H1 (cell line): Measurements from ENCODE around the gene TMEM54. TPM values are rescaled to one million over a fixed set of nuclear protein-coding genes. Genes with fewer than 3 reads are reported as not detected.

Source experiments
- CTCF ChIA-PET: fragments of 300-600 bp; sonication (Branson Sonifier 250); formaldehyde crosslinking; loops from one replicate; lab custom pipeline; 2021; ENCODE audit not compliant: partially characterized antibody; lab: Charles Lee
- POLR2A ChIA-PET: fragments of 300-600 bp; sonication (Branson Sonifier 250); formaldehyde crosslinking; loops from one replicate; lab custom pipeline; 2021; ENCODE audit warnings: inconsistent platforms; ENCODE audit not compliant: partially characterized antibody; lab: Charles Lee
- DNase-seq, 2 experiments: peaks; one replicate each; pipeline versions ENCODE4 v3.0.0 to v3.0.0-alpha.2; 2010 to 2022; ENCODE audit warnings: low spot score in 2 of 2, low read depth in 1 of 2, mixed read lengths in 1 of 2
- FAIRE-seq: peaks from 2 replicates; lab custom pipeline; 2011; peaks lifted over from hg19 to GRCh38; lab: Jason Lieb, UNC
- H2AFZ ChIP-seq: 2 replicates; pipeline ENCODE4 v1.8.1; 2012; ENCODE audit warnings: low read length, inconsistent platforms
- H2AK5ac ChIP-seq: 2 replicates; pipeline ENCODE4 v1.6.1; 2013; ENCODE audit warnings: low read depth, low read length
- H2BK120ac ChIP-seq: replicated peaks from 2 replicates; pipeline ENCODE3; 2013; ENCODE audit warnings: low read depth, low read length, inconsistent platforms
- H2BK12ac ChIP-seq: 2 replicates; pipeline ENCODE4 v1.6.1; 2013; ENCODE audit warnings: low read depth, low read length
- H2BK15ac ChIP-seq: 2 replicates; pipeline ENCODE4 v1.6.1; 2013; ENCODE audit warnings: low read length
- H2BK20ac ChIP-seq: 2 replicates; pipeline ENCODE4 v1.6.1; 2013; ENCODE audit warnings: low read length
- H2BK5ac ChIP-seq: 2 replicates; pipeline ENCODE4 v1.6.1; 2013; ENCODE audit warnings: low read depth, low read length
- H3K14ac ChIP-seq: 2 replicates; pipeline ENCODE4 v1.6.1; 2013; ENCODE audit warnings: inconsistent platforms; ENCODE audit not compliant: insufficient read length
- H3K18ac ChIP-seq: 2 replicates; pipeline ENCODE4 v1.6.1; 2013; ENCODE audit warnings: low read length; ENCODE audit errors: extremely low read depth
- H3K23ac ChIP-seq: 2 replicates; pipeline ENCODE4 v1.6.1; 2013; ENCODE audit warnings: inconsistent platforms; ENCODE audit not compliant: insufficient read length
- H3K23me2 ChIP-seq: 2 replicates; pipeline ENCODE4 v1.6.1; 2013; ENCODE audit warnings: low read depth, low read length
- H3K27ac ChIP-seq: 2 replicates; pipeline ENCODE4 v1.6.1; 2011; ENCODE audit warnings: low read depth, low read length, inconsistent platforms
- H3K27me3 ChIP-seq, 4 experiments: replicated peaks in 1 of 4; 1 replicate in 1 of 4; 2 replicates in 3 of 4; pipeline versions ENCODE4 v1.6.1 to v1.8.1; 2011 to 2013; ENCODE audit warnings: low read length in 3 of 4, mild to moderate bottlenecking in 3 of 4, inconsistent platforms in 2 of 4, mixed read lengths in 2 of 4, moderate library complexity in 1 of 4; ENCODE audit not compliant: control insufficient read depth in 3 of 4, insufficient read depth in 3 of 4; ENCODE audit errors: extremely low read depth in 1 of 4
- H3K36me3 ChIP-seq, 4 experiments: 2 replicates each; pipeline versions ENCODE4 v1.6.1 to v1.8.1; 2011 to 2013; ENCODE audit warnings: mild to moderate bottlenecking in 4 of 4, low read length in 3 of 4, moderate library complexity in 2 of 4, control low read depth in 1 of 4, inconsistent platforms in 1 of 4; ENCODE audit not compliant: insufficient read depth in 4 of 4, control insufficient read depth in 2 of 4
- H3K4ac ChIP-seq: replicated peaks from 2 replicates; pipeline ENCODE3; 2013; ENCODE audit warnings: low read length, low read depth, mixed read lengths, inconsistent platforms; ENCODE audit not compliant: insufficient read length
- H3K4me1 ChIP-seq, 4 experiments: replicated peaks in 1 of 4; 1 replicate in 1 of 4; 2 replicates in 3 of 4; pipeline versions ENCODE4 v1.6.1 to v1.8.1; 2011 to 2013; ENCODE audit warnings: low read length in 3 of 4, inconsistent platforms in 2 of 4, mixed read lengths in 1 of 4; ENCODE audit not compliant: insufficient read depth in 4 of 4, control insufficient read depth in 3 of 4
- H3K4me2 ChIP-seq, 2 experiments: 2 replicates each; pipeline versions ENCODE4 v1.6.1 to v1.8.1; 2011 to 2013; ENCODE audit warnings: low read depth in 2 of 2, low read length in 2 of 2, control low read depth in 1 of 2, inconsistent platforms in 1 of 2, mild to moderate bottlenecking in 1 of 2; ENCODE audit not compliant: insufficient read depth in 1 of 2
- H3K4me3 ChIP-seq, 4 experiments: fragments of 200-600, 300-600 bp in 1 of 4; sonication (generic), shearing (Covaris generic), sonication (Bioruptor Twin) in 1 of 4; 2 replicates each; pipeline versions ENCODE4 v1.5.1 to v1.8.1; 2011 to 2016; ENCODE audit warnings: low read length in 4 of 4, low read depth in 3 of 4, control low read depth in 2 of 4, inconsistent platforms in 2 of 4, mild to moderate bottlenecking in 2 of 4, mixed read lengths in 1 of 4, moderate library complexity in 1 of 4; ENCODE audit not compliant: insufficient read depth in 2 of 4; ENCODE audit errors: extremely low read depth in 1 of 4
- H3K56ac ChIP-seq: replicated peaks from 2 replicates; pipeline ENCODE3; 2013; ENCODE audit warnings: low read depth, mild to moderate bottlenecking, mixed read lengths, low read length, inconsistent platforms; ENCODE audit not compliant: insufficient read length
- H3K79me1 ChIP-seq: 2 replicates; pipeline ENCODE4 v1.6.1; 2013; ENCODE audit warnings: low read depth, low read length, control low read depth
- H3K79me2 ChIP-seq, 2 experiments: 2 replicates each; pipeline versions ENCODE4 v1.6.1 to v1.8.1; 2012 to 2013; ENCODE audit warnings: low read length in 2 of 2, mild to moderate bottlenecking in 2 of 2, inconsistent platforms in 1 of 2; ENCODE audit not compliant: insufficient read depth in 2 of 2, control insufficient read depth in 1 of 2
- H3K9ac ChIP-seq, 4 experiments: replicated peaks in 1 of 4; 1 replicate in 1 of 4; 2 replicates in 3 of 4; pipeline versions ENCODE4 v1.6.1 to v1.8.1; 2011 to 2013; ENCODE audit warnings: low read depth in 3 of 4, low read length in 3 of 4, control low read depth in 2 of 4, mild to moderate bottlenecking in 2 of 4, moderate library complexity in 2 of 4, inconsistent platforms in 1 of 4; ENCODE audit errors: extremely low read depth in 1 of 4
- H3K9me3 ChIP-seq, 2 experiments: 2 replicates each; pipeline versions ENCODE4 v1.6.1 to v1.8.1; 2012 to 2013; ENCODE audit warnings: mild to moderate bottlenecking in 2 of 2, moderate library complexity in 2 of 2, control low read depth in 1 of 2, inconsistent platforms in 1 of 2, low read depth in 1 of 2, low read length in 1 of 2, mixed read lengths in 1 of 2; ENCODE audit not compliant: insufficient read depth in 2 of 2
- H4K20me1 ChIP-seq, 2 experiments: replicated peaks in 1 of 2; 2 replicates each; pipeline versions ENCODE3 to v1.8.1; 2011 to 2013; ENCODE audit warnings: inconsistent platforms in 2 of 2, low read length in 2 of 2, mild to moderate bottlenecking in 1 of 2; ENCODE audit not compliant: insufficient read depth in 2 of 2, control insufficient read depth in 1 of 2
- H4K5ac ChIP-seq: 2 replicates; pipeline ENCODE4 v1.6.1; 2013; ENCODE audit warnings: low read length, low read depth, mixed read lengths, inconsistent platforms; ENCODE audit not compliant: insufficient read length
- H4K8ac ChIP-seq: 2 replicates; pipeline ENCODE4 v1.8.0; 2013; ENCODE audit warnings: mild to moderate bottlenecking, moderate library complexity, low read length, inconsistent platforms; ENCODE audit not compliant: insufficient read depth; ENCODE audit errors: extremely low read depth
- H4K91ac ChIP-seq: replicated peaks from 2 replicates; pipeline ENCODE3; 2013; ENCODE audit warnings: low read length, mixed read lengths, inconsistent platforms; ENCODE audit not compliant: insufficient read length
- CHD1 ChIP-seq: IDR thresholded peaks from 2 replicates; pipeline ENCODE4 v1.6.1; 2012; ENCODE audit warnings: low read depth, low read length, improper control_type of control experiment
- EGR1 ChIP-seq: IDR thresholded peaks from 2 replicates; pipeline ENCODE4 v1.6.1; 2011; ENCODE audit warnings: low read depth, low read length, borderline replicate concordance
- EP300 ChIP-seq, 2 experiments: IDR thresholded peaks; 1 replicate in 1 of 2; 2 replicates in 1 of 2; pipeline ENCODE4 v1.6.1; 2011 to 2012; ENCODE audit warnings: low read depth in 2 of 2, low read length in 2 of 2, mild to moderate bottlenecking in 2 of 2, borderline replicate concordance in 1 of 2, inconsistent platforms in 1 of 2, moderate library complexity in 1 of 2
- NANOG ChIP-seq: IDR thresholded peaks from 2 replicates; pipeline ENCODE4 v1.6.1; 2011; ENCODE audit warnings: low read length, low read depth, mild to moderate bottlenecking, inconsistent platforms; ENCODE audit not compliant: insufficient read depth, poor library complexity, severe bottlenecking
- TAF7 ChIP-seq: optimal IDR thresholded peaks from 2 replicates; pipeline ENCODE3; 2011; ENCODE audit warnings: low read depth, mild to moderate bottlenecking, inconsistent platforms, low read length, moderate library complexity, borderline replicate concordance
- YY1 ChIP-seq: IDR thresholded peaks from 2 replicates; pipeline ENCODE4 v1.6.1; 2011; ENCODE audit warnings: low read depth, mild to moderate bottlenecking, low read length
- WGBS, 2 experiments: shearing (Covaris generic) in 1 of 2; methylation state at CpG; one replicate each; pipeline versions ENCODE4 v1.1.6 to v1.1.7; 2013 to 2015; ENCODE audit warnings: low lambda C conversion rate in 2 of 2, mixed read lengths in 2 of 2, inconsistent platforms in 1 of 2, low coverage in 1 of 2, missing lambda C conversion rate in 1 of 2; ENCODE audit not compliant: insufficient replicate concordance in 2 of 2, insufficient coverage in 1 of 2, insufficient read length in 1 of 2; ENCODE audit errors: extremely low coverage in 1 of 2, missing lambda C conversion rate in 1 of 2; 5-methylcytosine and 5-hydroxymethylcytosine counted together
- polyA plus RNA-seq, 7 experiments: library from polyadenylated mRNA; depleted of rRNA in 3 of 7; stranded (reverse) in 5 of 7; unstranded in 2 of 7; fragments of >200 nt in 5 of 7; fragments of 200-250 nt in 2 of 7; gene quantifications; 1 replicate in 5 of 7; 2 replicates in 1 of 7; 4 replicates in 1 of 7; pipeline versions ENCODE4 v1.2.1 to v1.2.3, GENCODE V29; 2011 to 2013; ENCODE audit warnings: missing spikeins in 2 of 7, mixed read lengths in 2 of 7
- total RNA-seq: library from RNA; stranded (reverse); fragmentation: NEBNext Ultra II Directional; extraction: Animal tissue kit (Norgen Biotek cat#: 25700); gene quantifications from 2 replicates; pipeline ENCODE4 v1.2.1, GENCODE V29; 2021
- TF ChIP-seq, protein P1 (sequence below): IDR thresholded peaks from 2 replicates; pipeline ENCODE4 v1.6.1; 2012; ENCODE audit warnings: inconsistent platforms

TMEM54 gene
- total and polyA plus RNA-seq, 2 of the 8 experiments (the other 6 are each of a cell fraction or from before 2014, with no cell fraction given), result 9.5 to 58.7 TPM

DNA sequence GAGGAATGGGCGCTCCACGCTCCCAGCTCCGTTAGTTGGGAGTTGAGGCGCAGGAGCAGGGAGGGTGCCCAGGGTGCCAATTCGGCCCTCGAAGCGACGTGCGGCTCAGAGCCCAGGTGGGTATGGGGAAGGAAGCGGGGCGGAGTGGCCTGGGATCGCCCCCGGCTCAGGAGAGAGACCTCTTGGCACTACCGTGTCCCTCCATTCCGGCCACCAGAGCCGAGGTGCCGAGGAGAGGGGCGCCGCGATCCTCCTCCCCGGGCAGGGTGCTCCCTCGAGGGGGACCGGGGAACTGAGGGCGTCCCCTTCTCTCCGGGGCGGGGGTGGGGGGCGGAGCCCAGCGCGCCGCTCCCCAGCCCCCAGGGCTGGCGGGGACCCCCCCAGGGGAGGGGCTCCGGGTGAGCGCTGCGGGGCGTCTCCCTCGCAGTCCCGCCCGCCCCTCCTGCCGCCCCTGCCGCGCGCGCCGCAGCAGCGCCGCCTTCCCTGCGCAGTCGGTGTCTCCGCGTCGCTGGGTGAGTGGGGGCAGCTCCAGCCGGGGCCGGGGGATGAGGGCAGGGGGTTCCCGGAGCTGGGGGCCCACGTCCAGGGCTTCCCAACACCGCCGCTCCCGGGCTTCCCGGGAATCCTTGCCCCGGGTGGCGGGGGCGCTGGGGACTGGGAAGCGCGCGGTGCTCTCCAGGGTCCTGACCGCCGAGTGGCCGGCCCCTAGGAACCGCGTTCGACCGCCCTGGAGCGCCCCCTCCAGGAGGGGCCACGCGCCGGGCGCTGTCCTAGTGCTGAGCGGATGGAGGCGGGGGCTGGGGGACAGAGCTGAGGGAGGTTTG, 15.0 kb downstream of the TMEM54 start, which contains the start of gene HPCA:
Gene HPCA, plus strand, starts transcription at position 488 of the 824 bp plus-strand sequence. CDS start 2,408 bp downstream, outside the sequence.
- peak within 1 kb of the TSS in 2 of 4 experiments; percentile 10 to 53; a peak in 4 of 8 replicates for H3K4me3 ChIP-seq
- H3K9ac ChIP-seq, result no peak within 1 kb of the TSS
- DNase-seq, result peak in 1 of 2 experiments; percentile 99
- TF ChIP-seq NANOG, result peak; percentile 51
- TF ChIP-seq CHD1, result no peak
- 0 out of 3 replicates have a peak, but pooled peaks of 1 of the 2 experiments have one; percentile 43 for TF ChIP-seq EP300 (IDR thresholded peaks at IDR 0.05; ENCODE audit: borderline replicate concordance in 1 of 2, low read depth in 2 of 2, low read length in 2 of 2)
- peak; percentile 98 for TF ChIP-seq TAF7
- TF ChIP-seq YY1, result peak; percentile 67
- peak; percentile 70; the same call in 1 of the 2 replicates for TF ChIP-seq EGR1
- TF ChIP-seq, protein P1, sequence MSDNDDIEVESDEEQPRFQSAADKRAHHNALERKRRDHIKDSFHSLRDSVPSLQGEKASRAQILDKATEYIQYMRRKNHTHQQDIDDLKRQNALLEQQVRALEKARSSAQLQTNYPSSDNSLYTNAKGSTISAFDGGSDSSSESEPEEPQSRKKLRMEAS, result peak; percentile 88

More for the DNA sequence above, 15.0 kb downstream of the TMEM54 start, which contains the start of gene HPCA:
- WGBS, 2 experiments, result 27% methylated on average over 20 of the region's 79 CpGs; no CpG with 5 or more reads in 1 of the 2 experiments
- no peak within 1 kb of the TSS for H4K5ac ChIP-seq
- no peak within 1 kb of the TSS for H3K4ac ChIP-seq
- H3K4me2 ChIP-seq, result peak within 1 kb of the TSS; percentile 57 to 67
- H3K23ac ChIP-seq, result no peak within 1 kb of the TSS
- H2BK15ac ChIP-seq, result no peak within 1 kb of the TSS; the same call in 1 of the 2 replicates
- H3K14ac ChIP-seq, result no peak within 1 kb of the TSS
- H4K20me1 ChIP-seq, result peaks cover 0 to 15% of the 10 kb centered on the region in 2 experiments
- H3K79me2 ChIP-seq, result no peaks in the 10 kb centered on the region
- no peaks in the 10 kb centered on the region for H3K9me3 ChIP-seq
- H3K23me2 ChIP-seq, result peaks cover 5% of the 10 kb centered on the region; the same call in 1 of the 2 replicates
- peaks cover 3 to 41% (median 20%) of the 10 kb centered on the region in 4 experiments; a peak in 6 of 7 replicates for H3K27me3 ChIP-seq
- no peak for FAIRE-seq
- no peaks in the 10 kb centered on the region for H3K79me1 ChIP-seq
- H3K4me1 ChIP-seq, result peaks cover 0 to 14% (median 5%) of the 10 kb centered on the region in 4 experiments; a peak in 4 of 7 replicates
- H2BK5ac ChIP-seq, result no peak within 1 kb of the TSS
- H2AK5ac ChIP-seq, result no peak within 1 kb of the TSS
- POLR2A ChIA-PET, result interaction anchor here (0.7 to 1.8 kb wide), 5 partner anchors 9 to 79 kb away, joined by 3 to 5 read pairs (median 3); partner anchors contain the start of genes RNF19B, S100PBP and YARS1
- H2BK12ac ChIP-seq, result no peak within 1 kb of the TSS; the same call in 1 of the 2 replicates
- no peak within 1 kb of the TSS for H2AFZ ChIP-seq
- no peaks in the 10 kb centered on the region for H3K36me3 ChIP-seq
- H4K91ac ChIP-seq, result no peak within 1 kb of the TSS
- no peak within 1 kb of the TSS for H3K27ac ChIP-seq
- H3K56ac ChIP-seq, result no peak within 1 kb of the TSS
- H4K8ac ChIP-seq, result peak within 1 kb of the TSS; percentile 22; the same call in 1 of the 2 replicates
- CTCF ChIA-PET, result interaction anchor here (0.7 to 19.0 kb wide), 15 partner anchors 6 to 553 kb away, joined by 3 to 382 read pairs (median 4); partner anchors contain the start of genes AZIN2, FNDC5, HPCA and TMEM54
- no peak within 1 kb of the TSS for H2BK120ac ChIP-seq
- H3K18ac ChIP-seq, result no peak within 1 kb of the TSS
- H2BK20ac ChIP-seq, result no peak within 1 kb of the TSS
